Body of pancreas (tissue), 4 donors: ENCODE results near the gene DYRK3.

Experiments
- CTCF ChIP-seq, 7 experiments: fragments of 450-650 bp in 4 of 7; fragments of 200-600 bp in 3 of 7; sonication (generic) in 3 of 7; IDR thresholded peaks; one replicate each; pipeline ENCODE4 v1.5.1; 2016 to 2019; ENCODE audit warnings: antibody characterized with exemption in 7 of 7
- POLR2A ChIP-seq, 3 donors: fragments of 450-650 bp; IDR thresholded peaks; one replicate each; pipeline ENCODE4 v1.6.1; 2016; ENCODE audit warnings: antibody characterized with exemption in 3 of 3, mild to moderate bottlenecking in 2 of 3

GRCh38 chr1:206663362-206663761, 28.0 kb downstream of the DYRK3 start:
- TF ChIP-seq CTCF (IDR thresholded peaks at IDR 0.05) (no peak), POLR2A (IDR thresholded peaks at IDR 0.05) (no peak)
